ENCODE measurements around the gene HOXB3.
A peak's percentile ranks its signal among the peaks of the same experiment; 100 is the strongest.

The HOXB3 gene

GRCh38 chr17:48515925-48516900 lies 73.8 kb downstream of the HOXB3 start:
- no peak for DNase-seq (ENCODE audit: extremely low spot score)

GRCh38 chr17:48514477-48514876 lies 75.6 kb downstream of the HOXB3 start:
- no peak for DNase-seq (ENCODE audit: extremely low spot score)
- no peak for TF ChIP-seq CTCF (IDR thresholded peaks at IDR 0.05; ENCODE audit: control extremely low read depth, extremely low read depth, low read depth, missing control alignments)
- ChIA-PET POLR2A (no interaction called here), CTCF (interaction anchor here (1.3 to 2.3 kb wide), 2 partner anchors 15 to 22 kb away, joined by 4 to 12 read pairs; no protein-coding TSS in a partner anchor)

More at GRCh38 chr17:48515925-48516900, 73.8 kb downstream of the HOXB3 start:
- CTCF ChIA-PET, result interaction anchor here (0.8 to 2.1 kb wide), 6 partner anchors 13 to 163 kb away, joined by 3 to 7 read pairs (median 4); no protein-coding TSS in a partner anchor
- no peak for TF ChIP-seq CTCF (IDR thresholded peaks at IDR 0.05; ENCODE audit: control extremely low read depth, extremely low read depth, low read depth, missing control alignments)
- POLR2A ChIA-PET, result no interaction called here

- DNase-seq (ENCODE audit: extremely low spot score), result no peak
- CTCF ChIA-PET, result interaction anchor here (0.9 to 2.3 kb wide), 6 partner anchors 14 to 252 kb away, joined by 3 to 12 read pairs (median 4); no protein-coding TSS in a partner anchor
These were observed 76.2 kb downstream of the HOXB3 start for GRCh38 chr17:48513666-48514455.

GRCh38 chr17:48513097-48513496 lies 76.9 kb downstream of the HOXB3 start:
- DNase-seq (ENCODE audit: extremely low spot score), result peak; percentile 31
- no peak for TF ChIP-seq CTCF (IDR thresholded peaks at IDR 0.05; ENCODE audit: control extremely low read depth, extremely low read depth, low read depth, missing control alignments)
- ChIA-PET CTCF (interaction anchor here (0.9 to 2.3 kb wide), 5 partner anchors 16 to 251 kb away, joined by 3 to 12 read pairs (median 4); no protein-coding TSS in a partner anchor), POLR2A (no interaction called here)

More at GRCh38 chr17:48513666-48514455, 76.2 kb downstream of the HOXB3 start:
- TF ChIP-seq CTCF (IDR thresholded peaks at IDR 0.05; ENCODE audit: control extremely low read depth, extremely low read depth, low read depth, missing control alignments), result no peak
- POLR2A ChIA-PET, result no interaction called here

GRCh38 chr17:48510761-48511604 lies 79.1 kb downstream of the HOXB3 start:
- peak; percentile 62 for DNase-seq (ENCODE audit: extremely low spot score)
- no peak for TF ChIP-seq CTCF (IDR thresholded peaks at IDR 0.05; ENCODE audit: control extremely low read depth, extremely low read depth, low read depth, missing control alignments)
- POLR2A ChIA-PET, result interaction anchor here (0.6 to 0.7 kb wide), 2 partner anchors 19 to 216 kb away, joined by 3 to 6 read pairs; no protein-coding TSS in a partner anchor
- CTCF ChIA-PET, result interaction anchor here (0.8 to 1.7 kb wide), 7 partner anchors 13 to 163 kb away, joined by 3 to 9 read pairs (median 3); partner anchors contain the start of gene HOXB5
